ENCODE results near the gene MYH6. TPM values are rescaled to one million over a fixed set of nuclear protein-coding genes. Genes with fewer than 3 reads are reported as not detected.
"Not testable (repeated sequence)": the region's sequence is repeated elsewhere in the genome, so short reads cannot be mapped to it uniquely, and the experiment has no call there.

Gene MYH6
- total RNA-seq, 1 experiment from 2014 or later = not detected

DNA sequence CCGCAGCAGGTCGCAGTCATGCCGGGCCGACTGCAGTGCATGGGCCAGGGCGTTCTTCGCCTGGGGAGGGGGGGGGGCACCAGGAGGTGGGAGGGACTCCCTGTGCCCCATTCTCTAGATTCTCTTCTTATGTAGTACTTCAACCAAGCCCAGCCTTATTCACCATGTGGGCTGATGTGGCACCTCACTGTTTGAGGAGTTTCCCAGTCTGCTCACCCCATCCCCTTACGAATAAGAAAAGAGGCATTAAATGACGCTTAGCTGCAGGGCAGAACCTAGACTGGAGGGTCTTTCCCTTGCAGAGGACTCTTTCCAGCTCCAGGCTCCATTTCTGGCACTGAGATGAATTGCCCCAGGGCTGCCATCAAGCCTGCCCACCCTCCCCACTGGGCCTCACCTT lies 19.1 kb downstream of the MYH6 start:
- no peak for DNase-seq (ENCODE audit: low read depth in 1 of 2, low spot score in 2 of 2)
- H3K4me3 ChIP-seq = no peak overlapping the region
- H3K36me3 ChIP-seq = no peaks in the 10 kb centered on the region

DNA sequence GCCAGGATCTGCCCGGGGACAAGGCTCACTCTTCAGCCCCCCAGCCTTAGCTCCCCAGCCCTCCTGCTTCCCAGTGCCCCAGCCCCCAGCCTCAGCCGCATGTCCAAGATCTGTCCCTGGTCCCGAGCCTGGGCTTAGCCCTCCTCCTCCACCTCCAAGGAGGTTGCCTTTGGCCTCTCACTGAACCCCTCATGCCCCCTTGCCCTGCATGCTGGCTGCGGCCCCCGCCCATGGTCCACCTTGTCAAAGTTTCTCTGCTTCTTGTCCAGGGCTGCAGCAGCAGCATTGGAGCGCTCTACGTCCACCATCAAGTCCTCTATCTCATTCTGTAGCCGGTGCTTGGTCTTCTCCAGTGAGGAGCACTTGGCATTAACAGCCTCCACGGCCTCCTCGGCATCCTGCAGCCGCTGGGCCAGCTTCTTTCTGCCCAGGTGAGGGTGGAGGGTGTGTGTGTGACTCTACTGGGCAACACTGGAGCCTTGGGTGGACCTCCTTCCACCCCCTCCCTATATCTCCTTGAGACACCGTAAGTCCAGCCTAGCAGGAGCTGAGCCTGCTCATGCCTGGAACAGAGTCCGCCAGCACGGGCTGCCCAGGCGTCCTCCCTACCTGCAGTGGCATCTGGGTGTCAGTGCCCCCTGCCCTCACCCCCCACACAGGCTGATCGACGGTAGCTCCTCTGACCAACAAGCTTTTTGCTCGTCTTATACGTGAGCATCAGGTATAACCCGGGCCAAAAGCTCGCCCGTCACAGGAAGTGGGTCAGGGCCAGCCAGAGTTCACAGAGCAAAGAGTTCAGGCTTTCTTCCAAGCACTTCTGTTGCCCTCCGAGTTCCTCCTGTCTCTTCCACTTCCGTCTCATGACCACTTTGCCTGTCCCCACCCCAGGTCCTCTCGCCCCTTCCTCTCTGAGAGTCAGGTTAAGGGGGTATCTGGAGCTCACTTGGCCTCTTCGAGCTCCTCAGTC lies 19.9 kb downstream of the MYH6 start:
- Histone ChIP-seq H3K9me3 (replicated peaks) (no peaks in the 10 kb centered on the region), H3K4me1 (replicated peaks) (no peaks in the 10 kb centered on the region), H3K27me3 (replicated peaks) (no peaks in the 10 kb centered on the region; the same call in none of the 2 replicates), H3K36me3 (no peaks in the 10 kb centered on the region), H3K27ac (no peak overlapping the region), H3K4me3 (no peak overlapping the region)
- DNase-seq (ENCODE audit: low read depth in 1 of 2, low spot score in 2 of 2) = no peak

More for the DNA sequence above, 19.1 kb downstream of the MYH6 start:
- H3K27ac ChIP-seq = no peak overlapping the region
- no peaks in the 10 kb centered on the region for H3K4me1 ChIP-seq (replicated peaks)
- no peaks in the 10 kb centered on the region; the same call in none of the 2 replicates for H3K27me3 ChIP-seq (replicated peaks)
- H3K9me3 ChIP-seq (replicated peaks) = no peaks in the 10 kb centered on the region

DNA sequence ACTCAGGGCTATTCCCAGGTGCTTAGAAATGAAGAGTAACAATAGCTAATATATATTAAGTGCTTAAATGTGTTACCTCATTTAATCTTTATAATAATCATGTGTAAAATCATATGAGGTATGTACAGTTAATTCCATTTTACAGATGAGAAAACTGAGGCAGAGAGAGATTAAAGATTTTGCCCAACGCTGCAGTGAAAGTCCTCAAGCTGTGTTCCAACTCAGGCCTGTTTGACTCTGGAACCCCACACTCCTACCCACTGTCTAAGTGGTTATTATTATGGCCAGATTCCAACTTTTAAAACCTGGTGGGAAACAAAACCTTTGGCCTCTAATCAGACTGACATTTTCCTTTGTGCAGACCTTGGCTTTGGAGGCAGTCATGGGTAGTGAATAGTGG lies 21.1 kb downstream of the MYH6 start:
- no peak overlapping the region for H3K27ac ChIP-seq
- H3K27me3 ChIP-seq (replicated peaks) = no peaks in the 10 kb centered on the region; the same call in none of the 2 replicates
- DNase-seq (ENCODE audit: low read depth in 1 of 2, low spot score in 2 of 2) = no peak
- H3K4me3 ChIP-seq = no peak overlapping the region
- H3K9me3 ChIP-seq (replicated peaks) = no peaks in the 10 kb centered on the region
- no peaks in the 10 kb centered on the region for H3K4me1 ChIP-seq (replicated peaks)
- H3K36me3 ChIP-seq = no peaks in the 10 kb centered on the region

DNA sequence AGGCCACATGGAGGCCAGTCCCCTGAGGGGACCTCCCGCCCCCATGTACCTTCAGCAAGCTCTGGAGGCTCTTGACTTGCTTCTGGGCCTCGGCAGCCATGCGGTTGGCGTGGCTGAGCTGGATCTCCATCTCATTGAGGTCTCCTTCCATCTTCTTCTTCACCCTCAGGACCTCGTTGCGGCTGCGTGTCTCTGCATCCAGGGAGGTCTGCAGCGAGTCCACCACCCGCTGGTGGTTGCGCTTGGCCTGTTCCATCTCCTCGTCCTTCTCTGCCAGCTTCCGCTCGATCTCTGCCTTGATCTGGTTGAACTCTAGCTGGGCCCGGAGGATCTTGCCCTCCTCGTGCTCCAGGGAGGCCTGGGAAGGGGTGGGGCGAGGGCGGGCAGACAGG lies 21.8 kb downstream of the MYH6 start:
- not testable (repeated sequence) for H3K27ac ChIP-seq; H3K4me3 ChIP-seq; H3K27me3 ChIP-seq (replicated peaks); H3K4me1 ChIP-seq (replicated peaks); DNase-seq (ENCODE audit: low read depth in 1 of 2, low spot score in 2 of 2); H3K36me3 ChIP-seq; H3K9me3 ChIP-seq (replicated peaks)

DNA sequence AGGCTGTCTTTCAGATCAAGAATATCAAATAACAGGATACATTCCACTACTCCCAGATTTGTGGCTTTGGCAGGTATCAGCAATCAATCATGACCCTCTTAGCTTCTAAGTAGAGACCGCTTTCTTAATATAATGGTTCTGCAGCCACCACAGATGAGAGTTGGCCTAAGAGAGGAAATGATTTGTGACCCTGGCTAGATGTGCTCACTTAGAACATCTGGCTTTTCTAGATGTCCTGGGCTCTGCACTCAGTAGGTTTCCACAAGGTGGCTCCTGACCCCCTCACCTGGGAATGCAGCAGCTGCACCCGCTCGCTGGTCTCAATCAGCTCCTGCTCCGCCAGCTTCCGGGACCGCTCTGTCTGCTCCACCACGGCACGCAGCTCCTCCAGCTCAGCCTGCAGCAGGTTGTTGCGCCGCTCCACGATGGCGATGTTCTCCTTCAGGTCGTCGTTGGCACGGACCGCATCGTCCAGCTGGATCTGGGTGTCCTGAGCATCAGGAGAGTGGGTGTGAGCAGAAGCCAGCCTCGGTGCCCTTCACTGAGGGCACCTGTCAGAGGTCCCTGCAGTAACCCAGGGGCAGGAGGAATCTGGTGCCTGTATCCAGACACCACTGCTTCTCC lies 22.3 kb downstream of the MYH6 start:
- Histone ChIP-seq H3K27me3 (replicated peaks) (no peaks in the 10 kb centered on the region; the same call in none of the 2 replicates), H3K4me1 (replicated peaks) (no peaks in the 10 kb centered on the region), H3K27ac (no peak overlapping the region), H3K4me3 (no peak overlapping the region), H3K36me3 (no peaks in the 10 kb centered on the region), H3K9me3 (replicated peaks) (no peaks in the 10 kb centered on the region)
- DNase-seq (ENCODE audit: low read depth in 1 of 2, low spot score in 2 of 2) = no peak

DNA sequence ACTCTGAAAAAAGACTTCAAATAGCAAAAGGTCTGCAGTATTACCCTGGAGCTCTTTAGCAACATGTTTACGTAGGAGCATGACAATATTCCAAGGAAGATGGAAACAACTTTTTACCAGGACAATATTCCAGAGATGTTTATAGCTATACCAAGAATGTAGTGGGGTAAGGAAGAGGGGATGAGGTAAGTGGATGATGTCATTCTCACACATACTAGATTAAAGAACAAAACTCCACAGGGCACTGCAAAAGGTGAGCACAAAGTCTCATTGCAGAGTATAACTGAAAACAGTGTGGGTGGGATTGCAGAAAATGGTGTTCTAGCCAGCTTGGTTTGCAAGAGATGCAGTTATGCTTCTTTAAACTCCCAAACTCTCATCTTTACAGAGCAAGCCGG lies 22.8 kb downstream of the MYH6 start:
- no peaks in the 10 kb centered on the region for H3K9me3 ChIP-seq (replicated peaks)
- no peak overlapping the region for H3K4me3 ChIP-seq
- no peak overlapping the region for H3K27ac ChIP-seq
- no peaks in the 10 kb centered on the region; the same call in none of the 2 replicates for H3K27me3 ChIP-seq (replicated peaks)
- no peak for DNase-seq (ENCODE audit: low read depth in 1 of 2, low spot score in 2 of 2)
- no peaks in the 10 kb centered on the region for H3K4me1 ChIP-seq (replicated peaks)
- no peaks in the 10 kb centered on the region for H3K36me3 ChIP-seq

DNA sequence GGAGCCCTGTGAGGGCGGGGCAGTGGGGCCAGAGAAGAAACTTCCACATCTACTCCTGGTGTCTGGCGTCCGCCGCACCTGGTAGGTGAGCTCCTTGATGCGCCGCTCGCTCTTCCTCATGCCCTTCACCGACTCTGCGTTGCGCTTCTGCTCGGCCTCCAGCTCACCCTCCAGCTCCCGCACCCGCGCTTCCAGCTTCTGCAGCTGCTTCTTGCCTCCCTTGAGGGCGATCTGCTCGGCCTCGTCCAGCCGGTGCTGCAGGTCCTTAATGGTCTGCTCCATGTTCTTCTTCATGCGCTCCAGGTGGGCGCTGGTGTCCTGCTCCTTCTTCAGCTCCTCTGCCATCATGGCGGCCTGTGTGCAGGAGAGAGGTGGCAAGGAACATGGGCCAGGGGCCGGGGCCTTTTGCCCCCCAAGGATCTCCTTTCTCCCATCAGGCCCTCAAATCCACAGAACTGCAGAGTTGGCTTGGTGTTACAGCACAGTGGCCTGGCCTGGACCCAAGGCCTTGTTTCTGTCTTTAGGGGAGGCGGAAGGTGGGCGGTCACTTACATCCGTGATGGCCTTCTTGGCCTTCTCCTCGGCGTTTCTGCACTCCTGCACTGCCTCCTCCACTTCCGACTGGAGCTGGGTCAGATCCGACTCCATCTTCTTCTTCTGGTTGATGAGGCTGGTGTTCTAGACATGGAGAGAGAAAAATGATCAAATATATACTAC lies 23.6 kb downstream of the MYH6 start:
- no peak for DNase-seq (ENCODE audit: low read depth in 1 of 2, low spot score in 2 of 2)
- Histone ChIP-seq H3K4me1 (replicated peaks) (no peaks in the 10 kb centered on the region), H3K9me3 (replicated peaks) (no peaks in the 10 kb centered on the region), H3K27me3 (replicated peaks) (no peaks in the 10 kb centered on the region; the same call in none of the 2 replicates), H3K36me3 (no peaks in the 10 kb centered on the region), H3K27ac (no peak overlapping the region), H3K4me3 (no peak overlapping the region)

DNA sequence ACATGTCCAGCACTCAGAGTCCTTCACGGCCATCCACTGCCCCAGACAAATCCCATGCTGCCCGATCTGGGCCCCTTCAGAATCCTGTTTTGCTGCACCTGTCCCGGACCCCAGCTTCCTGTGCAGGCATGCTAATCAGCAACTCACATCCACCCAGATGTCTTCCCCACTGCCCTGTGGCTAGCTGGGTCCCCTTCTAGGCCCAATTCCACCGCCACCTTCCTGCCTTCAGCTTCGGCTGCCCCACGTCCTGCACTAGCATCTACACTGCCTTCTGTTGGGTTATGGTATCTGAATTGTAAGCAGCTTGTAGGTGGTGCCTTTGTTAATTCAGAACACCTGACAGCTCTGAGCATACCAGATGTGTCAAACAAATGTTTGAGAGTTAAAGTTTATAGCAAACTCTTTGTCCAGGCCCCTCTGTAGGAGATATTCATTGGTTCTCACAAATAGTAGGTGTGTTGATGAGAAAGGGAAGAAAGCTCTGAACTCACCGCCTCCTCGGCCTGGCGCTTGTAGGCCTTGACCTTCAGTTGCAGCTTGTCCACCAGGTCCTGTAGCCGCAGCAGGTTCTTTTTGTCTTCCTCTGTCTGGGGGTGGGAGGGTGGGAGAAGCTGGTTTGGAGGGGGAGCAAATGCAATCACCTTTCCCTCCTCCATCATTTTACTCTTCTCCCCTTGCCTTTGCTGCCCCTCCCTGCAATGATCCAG lies 25.2 kb downstream of the MYH6 start:
- no peaks in the 10 kb centered on the region for H3K36me3 ChIP-seq
- no peaks in the 10 kb centered on the region for H3K9me3 ChIP-seq (replicated peaks)

DNA sequence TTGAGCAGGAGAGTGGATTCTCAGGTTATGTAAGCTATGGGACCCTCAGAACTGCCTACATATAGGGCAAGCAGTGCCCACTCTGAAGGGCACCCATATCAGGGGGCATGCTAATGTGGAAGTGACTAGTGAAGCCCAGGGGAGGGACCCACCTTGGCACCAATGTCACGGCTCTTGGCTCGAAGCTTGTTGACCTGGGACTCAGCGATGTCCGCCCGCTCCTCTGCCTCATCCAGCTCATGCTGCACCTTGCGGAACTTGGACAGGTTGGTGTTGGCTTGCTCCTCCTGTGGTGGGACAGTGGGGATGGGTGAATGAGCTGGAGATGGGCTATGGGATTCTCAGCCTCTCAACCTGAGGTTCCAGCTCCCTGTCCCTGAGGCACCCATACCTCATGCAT lies 25.8 kb downstream of the MYH6 start:
- Histone ChIP-seq H3K4me3 (no peak overlapping the region), H3K9me3 (replicated peaks) (no peaks in the 10 kb centered on the region), H3K36me3 (no peaks in the 10 kb centered on the region), H3K27me3 (replicated peaks) (no peaks in the 10 kb centered on the region; the same call in none of the 2 replicates), H3K27ac (no peak overlapping the region), H3K4me1 (replicated peaks) (no peaks in the 10 kb centered on the region)
- DNase-seq (ENCODE audit: low read depth in 1 of 2, low spot score in 2 of 2) = no peak

More for the DNA sequence above, 25.2 kb downstream of the MYH6 start:
- Histone ChIP-seq H3K4me1 (replicated peaks) (no peaks in the 10 kb centered on the region), H3K27me3 (replicated peaks) (no peaks in the 10 kb centered on the region; the same call in none of the 2 replicates), H3K4me3 (no peak overlapping the region), H3K27ac (no peak overlapping the region)
- DNase-seq (ENCODE audit: low read depth in 1 of 2, low spot score in 2 of 2) = no peak

DNA sequence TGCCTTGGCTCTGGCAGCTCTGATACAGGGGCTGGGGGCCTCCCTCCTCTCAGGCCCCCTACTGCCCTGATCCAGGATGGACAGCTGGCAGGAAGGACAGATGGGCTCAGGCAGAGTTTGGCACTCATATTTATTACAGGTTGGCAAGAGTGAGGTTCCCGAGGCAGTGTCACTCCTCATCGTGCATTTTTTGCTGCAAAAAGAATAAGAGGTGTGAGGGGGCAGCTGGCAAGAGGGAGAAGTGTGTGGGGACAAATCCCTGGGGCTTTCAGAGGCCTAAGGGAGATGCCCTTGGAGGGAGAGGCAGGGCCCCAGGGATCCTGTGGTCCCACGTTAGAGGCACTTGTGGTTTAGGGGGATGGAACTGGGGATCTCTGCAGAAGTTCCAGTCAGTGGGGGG lies 26.2 kb downstream of the MYH6 start:
- Histone ChIP-seq H3K36me3 (no peaks in the 10 kb centered on the region), H3K27ac (no peak overlapping the region)
- no peak for DNase-seq (ENCODE audit: low read depth in 1 of 2, low spot score in 2 of 2)

DNA sequence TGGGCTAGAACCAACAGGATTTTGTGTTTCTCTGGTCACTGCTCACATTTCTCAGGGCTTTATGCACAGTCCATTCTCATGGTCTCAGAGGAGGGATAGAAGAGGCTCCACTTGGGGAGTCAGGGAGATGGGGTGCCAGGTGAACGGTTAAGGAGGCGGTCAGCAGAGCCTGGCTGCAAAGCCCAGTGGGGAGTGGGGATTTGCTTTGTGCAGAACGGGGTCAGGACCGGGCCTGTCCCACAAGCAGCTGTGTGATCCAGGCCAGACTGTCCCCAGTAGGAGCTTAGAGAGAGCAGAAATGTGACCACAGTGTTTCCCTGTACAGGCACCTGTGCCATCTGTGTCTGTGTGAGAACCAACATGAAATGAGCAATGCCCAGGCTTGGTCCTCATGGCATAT lies 27.1 kb downstream of the MYH6 start:
- DNase-seq (ENCODE audit: low read depth in 1 of 2, low spot score in 2 of 2) = no peak
- Histone ChIP-seq H3K36me3 (no peaks in the 10 kb centered on the region), H3K27ac (no peak overlapping the region), H3K4me3 (no peak overlapping the region), H3K27me3 (replicated peaks) (peaks cover 3% of the 10 kb centered on the region), H3K9me3 (replicated peaks) (no peaks in the 10 kb centered on the region), H3K4me1 (replicated peaks) (no peaks in the 10 kb centered on the region)

More for the DNA sequence above, 26.2 kb downstream of the MYH6 start:
- Histone ChIP-seq H3K4me3 (no peak overlapping the region), H3K9me3 (replicated peaks) (no peaks in the 10 kb centered on the region), H3K4me1 (replicated peaks) (no peaks in the 10 kb centered on the region), H3K27me3 (replicated peaks) (peaks cover 2% of the 10 kb centered on the region)

DNA sequence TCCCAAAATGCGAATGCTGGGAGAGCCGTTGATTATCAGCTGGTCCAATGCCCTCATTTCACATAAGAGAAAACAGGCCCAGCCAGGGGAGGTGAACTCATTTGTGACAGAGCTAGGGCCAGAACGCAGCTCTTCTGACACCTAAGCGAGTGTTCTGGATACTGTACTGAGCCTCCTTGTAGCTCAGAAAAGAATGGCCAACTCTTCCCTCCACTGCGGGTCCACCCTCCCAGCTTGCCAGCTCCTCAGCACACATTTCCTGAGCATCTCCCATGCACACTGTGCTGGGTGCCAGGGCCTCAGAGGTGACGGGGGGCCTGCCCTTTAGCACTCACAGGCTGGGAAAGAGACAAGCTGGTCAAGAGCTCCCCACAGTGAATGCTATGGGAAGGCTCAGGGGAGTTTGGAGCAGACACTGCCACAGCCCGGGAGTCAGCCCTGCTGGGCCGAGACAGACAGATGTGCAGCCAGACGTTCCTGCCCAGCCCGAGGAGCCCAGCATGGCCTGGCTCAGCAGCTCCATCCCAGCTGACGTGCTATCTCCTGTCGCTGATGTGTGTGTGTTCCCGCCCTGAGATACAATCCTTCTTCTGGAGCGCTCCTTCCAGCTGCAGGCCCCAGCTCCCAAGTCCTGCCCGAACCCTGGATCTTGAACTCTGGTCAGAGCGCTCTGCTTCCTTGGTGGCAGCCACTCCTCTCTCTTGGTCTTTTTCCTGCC lies 27.7 kb downstream of the MYH6 start:
- H3K4me1 ChIP-seq (replicated peaks) = no peaks in the 10 kb centered on the region
- H3K27me3 ChIP-seq (replicated peaks) = peaks cover 3% of the 10 kb centered on the region
- no peaks in the 10 kb centered on the region for H3K36me3 ChIP-seq
- H3K9me3 ChIP-seq (replicated peaks) = no peaks in the 10 kb centered on the region
- no peak overlapping the region for H3K27ac ChIP-seq
- no peak overlapping the region for H3K4me3 ChIP-seq
- no peak for DNase-seq (ENCODE audit: low read depth in 1 of 2, low spot score in 2 of 2)

All from SJSA1 (cell line).